SU-DHL-6 (cell line): ENCODE measurements around the gene MIF.

Source experiments
- H2AFZ ChIP-seq: fragments of 200-600 bp; sonication (generic); 2 replicates; pipeline ENCODE4 v1.6.1; 2014; ENCODE audit warnings: low read depth, mild to moderate bottlenecking, moderate library complexity, mixed read lengths, antibody characterized with exemption, low read length; ENCODE audit not compliant: severe bottlenecking
- H3F3A ChIP-seq: fragments of 200-600 bp; shearing (Covaris generic); 2 replicates; pipeline ENCODE4 v1.6.0; 2016; ENCODE audit warnings: antibody characterized with exemption, mild to moderate bottlenecking; ENCODE audit not compliant: insufficient read depth
- H3K27ac ChIP-seq: fragments of 200-600 bp; sonication (generic); 2 replicates; pipeline ENCODE4 v1.5.1; 2016; ENCODE audit warnings: low read depth, mild to moderate bottlenecking, low read length, moderate library complexity, mixed read lengths
- H3K27me3 ChIP-seq: fragments of 200-600 bp; sonication (generic), shearing (Covaris generic); 2 replicates; pipeline ENCODE4 v1.6.0; 2014; ENCODE audit warnings: mild to moderate bottlenecking, low read length
- H3K36me3 ChIP-seq: fragments of 200-600 bp; sonication (generic); 2 replicates; pipeline ENCODE4 v1.6.1; 2014; ENCODE audit warnings: mild to moderate bottlenecking, low read length, mixed read lengths
- H3K4me2 ChIP-seq: fragments of 300-600, 200-600 bp; shearing (Covaris generic), sonication (generic); 2 replicates; pipeline ENCODE4 v1.6.0; 2014; ENCODE audit warnings: low read length, low read depth, mild to moderate bottlenecking; ENCODE audit not compliant: poor library complexity, severe bottlenecking
- H3K4me3 ChIP-seq: fragments of 200-600 bp; sonication (generic); 2 replicates; pipeline ENCODE4 v1.5.1; 2014; ENCODE audit warnings: antibody characterized with exemption, low read length, mild to moderate bottlenecking, mixed read lengths; ENCODE audit not compliant: insufficient read depth, poor library complexity, severe bottlenecking
- H3K79me2 ChIP-seq: fragments of 200-600 bp; sonication (generic); 2 replicates; pipeline ENCODE4 v1.6.1; 2014; ENCODE audit warnings: mild to moderate bottlenecking, low read length, moderate library complexity; ENCODE audit not compliant: insufficient read depth
- H3K9ac ChIP-seq: fragments of 200-600 bp; sonication (generic); 2 replicates; pipeline ENCODE4 v1.7.0; 2014; ENCODE audit warnings: mild to moderate bottlenecking, low read length
- H3K9me2 ChIP-seq: fragments of 200-600 bp; sonication (generic); replicated peaks from 2 replicates; pipeline ENCODE4 v1.6.1; 2014; ENCODE audit warnings: low read length; ENCODE audit not compliant: insufficient read depth
- H3K9me3 ChIP-seq: fragments of 200-600 bp; sonication (generic); 2 replicates; pipeline ENCODE4 v1.6.1; 2014; ENCODE audit warnings: low read length, mixed read lengths; ENCODE audit not compliant: insufficient read depth
- H4K20me1 ChIP-seq: fragments of 200-600 bp; sonication (generic); 2 replicates; pipeline ENCODE4 v1.6.1; 2014; ENCODE audit warnings: low read depth, mild to moderate bottlenecking, antibody characterized with exemption, low read length, moderate library complexity, mixed read lengths
- CTCF ChIP-seq: fragments of 200-600 bp; sonication (generic); IDR thresholded peaks from one replicate; pipeline ENCODE4 v1.5.1; 2017; ENCODE audit warnings: antibody characterized with exemption, mild to moderate bottlenecking, low read length, moderate library complexity; ENCODE audit not compliant: insufficient read depth, poor library complexity, severe bottlenecking
- EZH2phosphoT487 ChIP-seq: fragments of 200-600 bp; sonication (generic), shearing (Covaris generic); conservative IDR thresholded peaks from 2 replicates; pipeline ENCODE4 v1.6.1; 2018; ENCODE audit warnings: mild to moderate bottlenecking, antibody characterized with exemption, low read length, moderate library complexity, mixed read lengths

Gene MIF

GRCh38 chr22:23909296-23909898, 15.2 kb downstream of the MIF start:
- no peak overlapping the region for H3K9ac ChIP-seq
- no peak overlapping the region for H3K27ac ChIP-seq
- H3K4me2 ChIP-seq, result no peak overlapping the region
- H3K4me3 ChIP-seq, result no peak overlapping the region
- H3K27me3 ChIP-seq, result no peaks in the 10 kb centered on the region
- H3K9me2 ChIP-seq, result no peaks in the 10 kb centered on the region
- no peaks in the 10 kb centered on the region for H3K79me2 ChIP-seq
- peaks cover 4% of the 10 kb centered on the region for H3F3A ChIP-seq
- H4K20me1 ChIP-seq, result no peaks in the 10 kb centered on the region
- H2AFZ ChIP-seq, result no peak overlapping the region
- no peaks in the 10 kb centered on the region for H3K9me3 ChIP-seq
- no peak for TF ChIP-seq EZH2phosphoT487
- no peak for TF ChIP-seq CTCF
- no peaks in the 10 kb centered on the region for H3K36me3 ChIP-seq

GRCh38 chr22:23910496-23911190, 16.5 kb downstream of the MIF start:
- H3K9me2 ChIP-seq, result no peaks in the 10 kb centered on the region
- no peak overlapping the region for H2AFZ ChIP-seq
- H3K36me3 ChIP-seq, result no peaks in the 10 kb centered on the region
- no peak overlapping the region for H3K4me2 ChIP-seq
- no peak overlapping the region for H3K27ac ChIP-seq
- H3K9ac ChIP-seq, result no peak overlapping the region
- peaks cover 13% of the 10 kb centered on the region for H3F3A ChIP-seq
- TF ChIP-seq CTCF, result no peak
- TF ChIP-seq EZH2phosphoT487, result no peak
- no peaks in the 10 kb centered on the region for H4K20me1 ChIP-seq
- no peak overlapping the region for H3K4me3 ChIP-seq
- H3K9me3 ChIP-seq, result no peaks in the 10 kb centered on the region
- no peaks in the 10 kb centered on the region for H3K27me3 ChIP-seq
- H3K79me2 ChIP-seq, result no peaks in the 10 kb centered on the region

DNA sequence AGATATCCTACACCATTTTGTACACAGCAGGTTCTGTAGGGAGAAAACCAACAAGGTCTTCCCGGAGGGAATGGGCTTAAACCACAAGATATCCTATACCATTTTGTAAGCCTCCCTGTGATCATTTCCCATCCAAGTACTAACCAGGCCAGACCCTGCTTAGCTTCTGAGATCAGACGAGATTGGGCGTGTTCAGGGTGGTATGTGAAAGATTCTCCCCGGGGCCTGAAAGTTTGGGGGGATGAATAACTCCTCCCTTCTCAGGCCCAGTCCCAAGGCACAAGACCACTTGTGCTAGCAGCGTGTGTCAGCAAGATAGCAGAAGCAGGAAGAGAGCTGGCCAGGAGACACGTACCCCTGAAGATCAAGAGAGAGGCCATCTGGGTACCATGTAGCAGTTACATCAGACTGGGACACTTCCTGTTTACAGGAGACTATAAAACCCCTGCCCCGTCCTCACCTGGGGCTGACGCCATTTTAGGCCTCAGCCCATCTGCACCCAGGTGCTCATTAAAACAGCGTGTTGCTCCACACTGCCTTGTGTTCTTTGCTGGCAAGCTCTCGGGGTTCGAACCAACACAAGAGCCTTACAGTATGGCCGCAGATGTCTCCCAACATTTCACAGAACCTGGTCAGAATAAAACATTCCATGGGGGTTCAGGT, 17.3 kb downstream of the MIF start:
- no peak for TF ChIP-seq CTCF
- no peak for TF ChIP-seq EZH2phosphoT487
- H2AFZ ChIP-seq, result no peak overlapping the region

More for the DNA sequence above, 17.3 kb downstream of the MIF start:
- H4K20me1 ChIP-seq, result no peaks in the 10 kb centered on the region
- no peaks in the 10 kb centered on the region for H3K27me3 ChIP-seq
- no peaks in the 10 kb centered on the region for H3K36me3 ChIP-seq
- no peak overlapping the region for H3K27ac ChIP-seq
- no peak overlapping the region for H3K4me3 ChIP-seq
- no peaks in the 10 kb centered on the region for H3K9me3 ChIP-seq
- H3K9ac ChIP-seq, result no peak overlapping the region
- H3K79me2 ChIP-seq, result no peaks in the 10 kb centered on the region
- no peaks in the 10 kb centered on the region for H3K9me2 ChIP-seq
- H3K4me2 ChIP-seq, result no peak overlapping the region
- peaks cover 14% of the 10 kb centered on the region for H3F3A ChIP-seq
